Measurements from ENCODE around the gene IGHMBP2. TPM values are rescaled to one million over a fixed set of nuclear protein-coding genes. Genes with fewer than 3 reads are reported as not detected.

The IGHMBP2 gene
- total RNA-seq (2021; fragmentation: NEBNext Ultra II Directional; extraction: Animal tissue kit (Norgen Biotek cat#: 25700)), result 17.6 and 19.1 TPM in 2 replicates
- 8.4 and 11.5 TPM in 2 replicates for polyA plus RNA-seq (2011; rRNA removed)
- polyA plus RNA-seq (2011; cell fraction: cytosol; rRNA removed), result 8.8 TPM
- 43.3 TPM for polyA plus RNA-seq (2011; cell fraction: nucleus; rRNA removed)
- 12.0 to 13.5 TPM (median 12.3 TPM) in 4 replicates for polyA plus RNA-seq (2012, experiment 1 of 2)
- 9.2 TPM for polyA plus RNA-seq (2012, experiment 2 of 2)
- polyA plus RNA-seq (2013, experiment 1 of 2), result 8.5 TPM
- 8.0 TPM for polyA plus RNA-seq (2013, experiment 2 of 2)
- 22.9 and 25.7 TPM in 2 replicates for polyA minus RNA-seq (2011; rRNA and poly(A)+ RNA removed)
- 15.8 TPM for polyA minus RNA-seq (2011; cell fraction: cytosol; rRNA and poly(A)+ RNA removed)
- polyA minus RNA-seq (2011; cell fraction: nucleus; rRNA and poly(A)+ RNA removed), result 38.1 TPM
- long read RNA-seq, experiment 1, partial matches to known transcripts, result 2 of 3 reads
- long read RNA-seq, experiment 1, other reads (novel, unspliced or antisense), result 0 of 3 reads
- long read RNA-seq, experiment 2, partial matches to known transcripts, result 1 of 1 reads
- long read RNA-seq, experiment 2, other reads (novel, unspliced or antisense), result 0 of 1 reads

DNA sequence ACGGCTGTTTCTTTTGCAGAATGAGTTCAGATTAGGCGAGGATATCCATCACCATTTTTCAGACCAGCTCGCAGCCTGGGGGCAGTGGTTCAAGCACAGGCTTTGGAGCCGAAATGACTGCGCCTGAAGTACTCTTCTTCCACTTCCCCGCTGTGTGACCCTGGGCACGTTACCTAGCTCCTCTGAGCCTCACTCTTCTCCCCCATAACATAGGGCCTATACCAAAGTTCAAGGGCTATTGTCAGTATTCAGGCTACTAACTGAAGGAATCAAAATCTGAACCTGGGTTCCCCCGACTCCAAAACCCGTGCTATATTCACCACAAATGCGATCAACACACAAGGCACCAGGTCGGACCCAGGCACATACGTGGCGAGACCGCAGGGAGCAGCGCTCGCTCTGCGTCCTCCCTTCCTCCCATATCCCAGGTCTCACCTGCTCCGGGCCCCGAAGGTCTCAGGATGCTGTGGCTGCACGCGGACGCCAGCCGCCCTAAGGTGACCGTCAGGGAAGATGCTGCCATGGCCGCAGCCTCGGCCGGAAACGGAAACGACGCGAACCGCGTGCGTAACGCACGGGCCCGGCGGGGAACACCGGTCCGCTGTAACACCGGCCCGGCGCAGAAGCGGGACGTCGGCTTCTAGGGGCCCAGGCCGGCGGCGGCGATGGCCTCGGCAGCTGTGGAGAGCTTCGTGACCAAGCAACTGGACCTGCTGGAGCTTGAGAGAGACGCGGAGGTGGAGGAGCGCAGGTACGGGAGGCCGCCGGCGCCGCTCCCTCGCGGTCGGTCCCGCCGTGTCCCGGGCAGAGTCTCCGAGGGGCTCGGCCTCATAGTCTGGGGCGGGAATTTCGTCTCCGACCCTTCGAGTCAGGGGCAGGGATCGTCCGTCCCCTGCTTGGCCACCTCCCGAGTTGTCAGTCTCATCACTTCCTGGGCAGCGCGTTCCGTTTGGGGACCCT lies at the start of gene IGHMBP2, which contains the start of gene MRPL21:
Gene IGHMBP2, plus strand, starts transcription at position 604 of the 960 bp plus-strand sequence. Its CDS starts 62 bp downstream, at position 666.
Gene MRPL21, minus strand, starts transcription at position 545 of the 960 bp plus-strand sequence. Its CDS starts 22 bp downstream, at position 523.
- peak within 1 kb of the TSS; percentile 46 for H2AFZ ChIP-seq (ENCODE audit: low read length)
- TF ChIP-seq POLR2A (IDR thresholded peaks at IDR 0.05; ENCODE audit: control extremely low read depth in 1 of 2, low read depth in 2 of 2, low read length in 2 of 2), result peak; percentile 86 to 88
- TF ChIP-seq, protein P1, sequence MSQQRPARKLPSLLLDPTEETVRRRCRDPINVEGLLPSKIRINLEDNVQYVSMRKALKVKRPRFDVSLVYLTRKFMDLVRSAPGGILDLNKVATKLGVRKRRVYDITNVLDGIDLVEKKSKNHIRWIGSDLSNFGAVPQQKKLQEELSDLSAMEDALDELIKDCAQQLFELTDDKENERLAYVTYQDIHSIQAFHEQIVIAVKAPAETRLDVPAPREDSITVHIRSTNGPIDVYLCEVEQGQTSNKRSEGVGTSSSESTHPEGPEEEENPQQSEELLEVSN (IDR thresholded peaks at IDR 0.05), result peak; percentile 84
- TF ChIP-seq TAF1 (IDR thresholded peaks at IDR 0.05; ENCODE audit: low read depth, low read length), result peak; percentile 97
- TF ChIP-seq KDM5A (IDR thresholded peaks at IDR 0.05; ENCODE audit: low read length), result peak; percentile 97
- peak; percentile 61 for TF ChIP-seq NANOG (IDR thresholded peaks at IDR 0.05; ENCODE audit: insufficient read depth, low read depth, low read length, poor library complexity, severe bottlenecking)
- peak; percentile 1; the same call in 1 of the 2 replicates for TF ChIP-seq MAFK (IDR thresholded peaks at IDR 0.05; ENCODE audit: low read depth, low read length)
- TF ChIP-seq SUZ12 (IDR thresholded peaks at IDR 0.05; ENCODE audit: low read length), result no peak

More for the DNA sequence above, at the start of gene IGHMBP2, which contains the start of gene MRPL21:
- Histone ChIP-seq H3K56ac (replicated peaks; ENCODE audit: insufficient read length, low read depth, low read length) (peak within 1 kb of the TSS; percentile 92), H3K4ac (replicated peaks; ENCODE audit: insufficient read length, low read depth, low read length) (peak within 1 kb of the TSS; percentile 79), H4K5ac (ENCODE audit: insufficient read length, low read depth, low read length) (peak within 1 kb of the TSS; percentile 86), H2BK15ac (ENCODE audit: low read length) (no peak within 1 kb of the TSS), H3K4me3 (ENCODE audit: extremely low read depth in 1 of 4, insufficient read depth in 2 of 4, low read depth in 3 of 4, low read length in 4 of 4) (peak within 1 kb of the TSS; percentile 80 to 99 (median 95)), H3K79me1 (ENCODE audit: low read depth, low read length) (peaks cover 13% of the 10 kb centered on the region), H3K27me3 (replicated peaks in 1 of 4; ENCODE audit: control insufficient read depth in 3 of 4, extremely low read depth in 1 of 4, insufficient read depth in 3 of 4, low read length in 3 of 4) (no peaks in the 10 kb centered on the region), H3K18ac (ENCODE audit: extremely low read depth, low read length) (peak within 1 kb of the TSS; percentile 80), H3K79me2 (ENCODE audit: control insufficient read depth in 1 of 2, insufficient read depth in 2 of 2, low read length in 2 of 2) (peaks cover 12 to 58% of the 10 kb centered on the region in 2 experiments), H3K23ac (ENCODE audit: insufficient read length) (no peak within 1 kb of the TSS), H3K9ac (replicated peaks in 1 of 4; ENCODE audit: extremely low read depth in 1 of 4, low read depth in 3 of 4, low read length in 3 of 4) (peak within 1 kb of the TSS; percentile 90 to 95 (median 92)), H3K14ac (ENCODE audit: insufficient read length) (no peak within 1 kb of the TSS), H4K8ac (ENCODE audit: extremely low read depth, insufficient read depth, low read length) (peak within 1 kb of the TSS; percentile 97), H2BK120ac (replicated peaks; ENCODE audit: low read depth, low read length) (peak within 1 kb of the TSS; percentile 13), H2AK5ac (ENCODE audit: low read depth, low read length) (no peak within 1 kb of the TSS), H3K27ac (ENCODE audit: low read depth, low read length) (peak within 1 kb of the TSS; percentile 65), H2BK12ac (ENCODE audit: low read depth, low read length) (peak within 1 kb of the TSS; percentile 50), H2BK20ac (ENCODE audit: low read length) (no peak within 1 kb of the TSS), H2BK5ac (ENCODE audit: low read depth, low read length) (peak within 1 kb of the TSS; percentile 71), H3K9me3 (ENCODE audit: insufficient read depth in 2 of 2, low read depth in 1 of 2, low read length in 1 of 2) (no peaks in the 10 kb centered on the region), H3K4me2 (ENCODE audit: insufficient read depth in 1 of 2, low read depth in 2 of 2, low read length in 2 of 2) (peak within 1 kb of the TSS; percentile 59 to 69), H3K4me1 (replicated peaks in 1 of 4; ENCODE audit: control insufficient read depth in 3 of 4, insufficient read depth in 4 of 4, low read length in 3 of 4) (peaks cover 0 to 10% (median 0%) of the 10 kb centered on the region in 4 experiments; a peak in 2 of 7 replicates), H3K23me2 (ENCODE audit: low read depth, low read length) (peaks cover 9% of the 10 kb centered on the region), H4K20me1 (replicated peaks in 1 of 2; ENCODE audit: control insufficient read depth in 1 of 2, insufficient read depth in 2 of 2, low read length in 2 of 2) (peaks cover 10 to 16% of the 10 kb centered on the region in 2 experiments), H3K36me3 (ENCODE audit: control insufficient read depth in 2 of 4, insufficient read depth in 4 of 4, low read length in 3 of 4) (peaks cover 3 to 15% (median 10%) of the 10 kb centered on the region in 4 experiments; a peak in 7 of 8 replicates), H4K91ac (replicated peaks; ENCODE audit: insufficient read length, low read length) (peak within 1 kb of the TSS; percentile 93)
- 1% methylated on average over 77 of the region's 78 CpGs; no CpG with 5 or more reads in 1 of the 2 experiments for WGBS, 2 experiments (ENCODE audit: extremely low coverage in 1 of 2, insufficient coverage in 1 of 2, insufficient read length in 1 of 2, insufficient replicate concordance in 2 of 2, low coverage in 1 of 2, low lambda C conversion rate in 2 of 2, missing lambda C conversion rate in 1 of 2)
- CTCF ChIA-PET (ENCODE audit: partially characterized antibody), result interaction anchor here (1.0 to 1.3 kb wide), 3 partner anchors 14 to 147 kb away, joined by 3 to 4 read pairs (median 3); no protein-coding TSS in a partner anchor
- FAIRE-seq, result no peak
- POLR2A ChIA-PET (ENCODE audit: partially characterized antibody), result interaction anchor here (0.8 to 1.7 kb wide), 5 partner anchors 14 to 155 kb away, joined by 3 to 4 read pairs (median 3); no protein-coding TSS in a partner anchor
- peak; percentile 38 to 93 for DNase-seq (ENCODE audit: low read depth in 1 of 2, low spot score in 2 of 2)

Data from H1 (cell line).